GM23338 (cell line): ENCODE measurements around the gene CYB5R4. TPM values are rescaled to one million over a fixed set of nuclear protein-coding genes. Genes with fewer than 3 reads are reported as not detected.
"Not testable (repeated sequence)": the region's sequence is repeated elsewhere in the genome, so short reads cannot be mapped to it uniquely, and the experiment has no call there.

ENCODE experiments used
- ATAC-seq: fragments of 200-7000 bp; cut with Tn5 transposase; 3 replicates; pipeline ENCODE4 v1.9.1; 2020
- DNase-seq: peaks from one replicate; pipeline ENCODE4 v3.0.0-alpha.2; 2015; ENCODE audit warnings: low spot score
- H2AFZ ChIP-seq: fragments of 200-600 bp; sonication (generic); 2 replicates; pipeline ENCODE4 v1.8.0; 2016; ENCODE audit warnings: antibody characterized with exemption, mild to moderate bottlenecking, moderate library complexity
- H3F3A ChIP-seq: fragments of 200-600 bp; sonication (generic); replicated peaks from 2 replicates; pipeline ENCODE4 v1.8.0; 2017; ENCODE audit warnings: antibody characterized with exemption, mixed run types, low read depth
- H3K27ac ChIP-seq: fragments of 200-600 bp; sonication (generic); 2 replicates; pipeline ENCODE4 v1.6.1; 2016; ENCODE audit warnings: low read depth
- H3K27me3 ChIP-seq: fragments of 200-600 bp; sonication (generic); 2 replicates; pipeline ENCODE4 v1.8.0; 2016; ENCODE audit warnings: mild to moderate bottlenecking, mixed run types, moderate library complexity; ENCODE audit not compliant: insufficient read depth
- H3K36me3 ChIP-seq: fragments of 200-600 bp; sonication (generic); 2 replicates; pipeline ENCODE4 v1.8.0; 2016; ENCODE audit warnings: mild to moderate bottlenecking; ENCODE audit not compliant: insufficient read depth
- H3K4me1 ChIP-seq: fragments of 200-600 bp; sonication (generic); 2 replicates; pipeline ENCODE4 v1.8.0; 2016; ENCODE audit warnings: mild to moderate bottlenecking, moderate library complexity; ENCODE audit not compliant: insufficient read depth
- H3K4me2 ChIP-seq: fragments of 200-600 bp; sonication (generic); 2 replicates; pipeline ENCODE4 v1.7.1; 2017; ENCODE audit warnings: mixed run types
- H3K4me3 ChIP-seq: fragments of 200-600 bp; sonication (generic); 2 replicates; pipeline ENCODE4 v1.6.1; 2016; ENCODE audit warnings: mixed run types
- H3K79me2 ChIP-seq: fragments of 200-600 bp; sonication (generic); replicated peaks from 2 replicates; pipeline ENCODE4 v1.8.0; 2017; ENCODE audit warnings: mild to moderate bottlenecking; ENCODE audit not compliant: insufficient read depth
- H3K9me2 ChIP-seq: fragments of 200-600 bp; sonication (generic); 2 replicates; pipeline ENCODE4 v1.8.0; 2017; ENCODE audit not compliant: insufficient read depth
- H4K20me1 ChIP-seq: fragments of 200-600 bp; sonication (generic); replicated peaks from 2 replicates; pipeline ENCODE4 v1.8.0; 2017; ENCODE audit warnings: mild to moderate bottlenecking; ENCODE audit not compliant: insufficient read depth
- H3K27ac Mint-ChIP-seq: 2 replicates; pipeline ENCODE4 v1.8.0; 2020; ENCODE audit warnings: inconsistent platforms, mild to moderate bottlenecking, moderate library complexity, mixed read lengths
- H3K27me3 Mint-ChIP-seq: 3 replicates; pipeline ENCODE4 v1.8.0; 2022; ENCODE audit warnings: low read depth, mild to moderate bottlenecking, moderate library complexity, mixed read lengths, inconsistent platforms; ENCODE audit not compliant: insufficient read depth, poor library complexity
- H3K36me3 Mint-ChIP-seq: 3 replicates; pipeline ENCODE4 v1.8.0; 2021; ENCODE audit warnings: low read depth, mild to moderate bottlenecking, inconsistent platforms, moderate library complexity, mixed read lengths
- H3K4me1 Mint-ChIP-seq: 3 replicates; pipeline ENCODE4 v1.8.0; 2020; ENCODE audit warnings: mild to moderate bottlenecking, inconsistent platforms, mixed read lengths
- H3K4me3 Mint-ChIP-seq: 3 replicates; pipeline ENCODE4 v1.8.0; 2021; ENCODE audit warnings: moderate library complexity, mild to moderate bottlenecking, inconsistent platforms, mixed read lengths
- H3K9me3 Mint-ChIP-seq: 3 replicates; pipeline ENCODE4 v1.8.0; 2020; ENCODE audit warnings: moderate library complexity, mild to moderate bottlenecking, inconsistent platforms, mixed read lengths
- EZH2 ChIP-seq: fragments of 200-600 bp; sonication (generic); IDR thresholded peaks from one replicate; pipeline ENCODE4 v1.8.0; 2017; ENCODE audit warnings: antibody characterized with exemption, mild to moderate bottlenecking, low read depth; ENCODE audit not compliant: unreplicated experiment
- JUNB ChIP-seq: IDR thresholded peaks from one replicate; pipeline ENCODE4 v1.6.1; 2016; ENCODE audit warnings: antibody characterized with exemption; ENCODE audit not compliant: unreplicated experiment
- POLR2AphosphoS5 ChIP-seq: IDR thresholded peaks from 2 replicates; pipeline ENCODE4 v1.6.1; 2016; ENCODE audit warnings: antibody characterized with exemption, low read depth
- ZNF114 ChIP-seq: fragments of 250-450 bp; sonication (Bioruptor Pico); IDR thresholded peaks from 2 replicates; pipeline ENCODE4 v1.5.0; 2020; ENCODE audit warnings: mild to moderate bottlenecking, moderate library complexity
- ZNF331 ChIP-seq: fragments of 250-450 bp; sonication (Bioruptor Pico); IDR thresholded peaks from 2 replicates; pipeline ENCODE4 v1.5.0; 2020; ENCODE audit warnings: low read depth, mild to moderate bottlenecking, moderate library complexity
- polyA plus RNA-seq: library from polyadenylated mRNA; unstranded; fragments of >200 nt; fragmentation: Nextera tagmentation; extraction: Ambion mirVana; gene quantifications from 2 replicates; pipeline ENCODE4 v1.2.1, GENCODE V29; 2016
- total RNA-seq: library from RNA; depleted of rRNA; stranded (reverse); fragments of >200 nt; shearing (Covaris generic); gene quantifications from 2 replicates; pipeline ENCODE4 v1.2.3, GENCODE V29; 2014
- TF ChIP-seq, protein P1 (sequence below): fragments of 250-450 bp; sonication (Bioruptor Pico); IDR thresholded peaks from 2 replicates; pipeline ENCODE4 v1.5.0; 2020; ENCODE audit warnings: mild to moderate bottlenecking, moderate library complexity
- TF ChIP-seq, protein P2 (sequence below), 2 experiments: fragments of 200-600 bp in 1 of 2; sonication (generic) in 1 of 2; conservative IDR thresholded peaks; 2 replicates each; pipeline versions ENCODE4 v1.5.1 to v1.6.1; 2016 to 2017; ENCODE audit warnings: antibody characterized with exemption in 2 of 2, low read depth in 2 of 2, mild to moderate bottlenecking in 2 of 2, moderate library complexity in 1 of 2

CYB5R4 gene
- total and polyA plus RNA-seq, 2 experiments from 2014 or later = 8.9 to 17.2 TPM

DNA sequence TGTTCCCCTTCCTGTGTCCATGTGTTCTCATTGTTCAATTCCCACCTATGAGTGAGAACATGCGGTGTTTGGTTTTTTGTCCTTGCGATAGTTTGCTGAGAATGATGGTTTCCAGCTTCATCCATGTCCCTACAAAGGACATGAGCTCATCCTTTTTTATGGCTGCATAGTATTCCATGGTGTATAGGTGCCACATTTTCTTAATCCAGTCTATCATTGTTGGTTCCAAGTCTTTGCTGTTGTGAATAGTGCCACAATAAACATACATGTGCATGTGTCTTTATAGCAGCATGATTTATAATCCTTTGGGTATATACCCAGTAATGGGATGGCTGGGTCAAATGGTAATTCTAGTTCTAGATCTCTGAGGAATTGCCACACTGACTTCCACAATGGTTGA lies 37.6 kb downstream of the CYB5R4 start:
- not testable (repeated sequence) for H3K9me2 ChIP-seq, H3K4me2 ChIP-seq, H2AFZ ChIP-seq, H3K4me3 Mint-ChIP-seq, H3K36me3 Mint-ChIP-seq, H3K4me3 ChIP-seq, H3K4me1 Mint-ChIP-seq, H3K27ac Mint-ChIP-seq, ATAC-seq, H3K36me3 ChIP-seq, H3K27ac ChIP-seq, DNase-seq, H3K27me3 Mint-ChIP-seq, H3K27me3 ChIP-seq, H3F3A ChIP-seq, H4K20me1 ChIP-seq
- Histone ChIP-seq H3K79me2 (peaks cover 34% of the 10 kb centered on the region), H3K4me1 (peaks cover 14% of the 10 kb centered on the region)
- H3K9me3 Mint-ChIP-seq = peaks cover 18% of the 10 kb centered on the region; the same call in 2 of the 3 replicates

DNA sequence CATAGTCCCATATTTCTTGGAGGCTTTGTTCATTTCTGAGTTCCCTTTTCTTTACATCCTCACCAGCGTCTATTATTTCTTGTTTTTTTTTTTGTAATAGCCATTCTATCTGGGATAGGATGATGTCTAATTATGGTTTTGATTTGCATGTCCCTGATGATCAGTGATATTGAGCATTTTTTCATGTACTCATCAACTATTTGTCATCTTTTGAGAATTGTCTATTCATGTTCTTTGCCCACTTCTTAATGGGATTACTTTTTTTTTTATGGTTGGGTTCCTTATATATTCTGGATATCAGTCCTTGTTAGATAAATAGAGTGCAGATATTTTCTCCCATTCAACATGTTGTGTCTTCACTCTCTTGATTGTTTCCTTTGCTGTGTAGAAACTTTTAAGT lies 42.1 kb downstream of the CYB5R4 start:
- Histone ChIP-seq H3K9me2 (no peaks in the 10 kb centered on the region), H3K4me1 (no peaks in the 10 kb centered on the region), H3K4me2 (no peak overlapping the region), H3F3A (no peaks in the 10 kb centered on the region), H2AFZ (no peak overlapping the region), H3K36me3 (0 out of 2 replicates have a peak, but pooled peaks cover 3% of the 10 kb centered on the region), H3K27me3 (no peaks in the 10 kb centered on the region), H3K79me2 (peaks cover 68% of the 10 kb centered on the region), H4K20me1 (no peaks in the 10 kb centered on the region), H3K4me3 (no peak overlapping the region), H3K27ac (no peak overlapping the region)
- no peak for ATAC-seq
- Mint-ChIP-seq H3K4me1 (no peaks in the 10 kb centered on the region), H3K4me3 (no peak overlapping the region), H3K27me3 (peaks cover 5% of the 10 kb centered on the region), H3K36me3 (peaks cover 8% of the 10 kb centered on the region; the same call in 1 of the 3 replicates), H3K27ac (no peak overlapping the region), H3K9me3 (peaks cover 21% of the 10 kb centered on the region; the same call in 2 of the 3 replicates)
- DNase-seq = no peak
- TF ChIP-seq, protein P1, sequence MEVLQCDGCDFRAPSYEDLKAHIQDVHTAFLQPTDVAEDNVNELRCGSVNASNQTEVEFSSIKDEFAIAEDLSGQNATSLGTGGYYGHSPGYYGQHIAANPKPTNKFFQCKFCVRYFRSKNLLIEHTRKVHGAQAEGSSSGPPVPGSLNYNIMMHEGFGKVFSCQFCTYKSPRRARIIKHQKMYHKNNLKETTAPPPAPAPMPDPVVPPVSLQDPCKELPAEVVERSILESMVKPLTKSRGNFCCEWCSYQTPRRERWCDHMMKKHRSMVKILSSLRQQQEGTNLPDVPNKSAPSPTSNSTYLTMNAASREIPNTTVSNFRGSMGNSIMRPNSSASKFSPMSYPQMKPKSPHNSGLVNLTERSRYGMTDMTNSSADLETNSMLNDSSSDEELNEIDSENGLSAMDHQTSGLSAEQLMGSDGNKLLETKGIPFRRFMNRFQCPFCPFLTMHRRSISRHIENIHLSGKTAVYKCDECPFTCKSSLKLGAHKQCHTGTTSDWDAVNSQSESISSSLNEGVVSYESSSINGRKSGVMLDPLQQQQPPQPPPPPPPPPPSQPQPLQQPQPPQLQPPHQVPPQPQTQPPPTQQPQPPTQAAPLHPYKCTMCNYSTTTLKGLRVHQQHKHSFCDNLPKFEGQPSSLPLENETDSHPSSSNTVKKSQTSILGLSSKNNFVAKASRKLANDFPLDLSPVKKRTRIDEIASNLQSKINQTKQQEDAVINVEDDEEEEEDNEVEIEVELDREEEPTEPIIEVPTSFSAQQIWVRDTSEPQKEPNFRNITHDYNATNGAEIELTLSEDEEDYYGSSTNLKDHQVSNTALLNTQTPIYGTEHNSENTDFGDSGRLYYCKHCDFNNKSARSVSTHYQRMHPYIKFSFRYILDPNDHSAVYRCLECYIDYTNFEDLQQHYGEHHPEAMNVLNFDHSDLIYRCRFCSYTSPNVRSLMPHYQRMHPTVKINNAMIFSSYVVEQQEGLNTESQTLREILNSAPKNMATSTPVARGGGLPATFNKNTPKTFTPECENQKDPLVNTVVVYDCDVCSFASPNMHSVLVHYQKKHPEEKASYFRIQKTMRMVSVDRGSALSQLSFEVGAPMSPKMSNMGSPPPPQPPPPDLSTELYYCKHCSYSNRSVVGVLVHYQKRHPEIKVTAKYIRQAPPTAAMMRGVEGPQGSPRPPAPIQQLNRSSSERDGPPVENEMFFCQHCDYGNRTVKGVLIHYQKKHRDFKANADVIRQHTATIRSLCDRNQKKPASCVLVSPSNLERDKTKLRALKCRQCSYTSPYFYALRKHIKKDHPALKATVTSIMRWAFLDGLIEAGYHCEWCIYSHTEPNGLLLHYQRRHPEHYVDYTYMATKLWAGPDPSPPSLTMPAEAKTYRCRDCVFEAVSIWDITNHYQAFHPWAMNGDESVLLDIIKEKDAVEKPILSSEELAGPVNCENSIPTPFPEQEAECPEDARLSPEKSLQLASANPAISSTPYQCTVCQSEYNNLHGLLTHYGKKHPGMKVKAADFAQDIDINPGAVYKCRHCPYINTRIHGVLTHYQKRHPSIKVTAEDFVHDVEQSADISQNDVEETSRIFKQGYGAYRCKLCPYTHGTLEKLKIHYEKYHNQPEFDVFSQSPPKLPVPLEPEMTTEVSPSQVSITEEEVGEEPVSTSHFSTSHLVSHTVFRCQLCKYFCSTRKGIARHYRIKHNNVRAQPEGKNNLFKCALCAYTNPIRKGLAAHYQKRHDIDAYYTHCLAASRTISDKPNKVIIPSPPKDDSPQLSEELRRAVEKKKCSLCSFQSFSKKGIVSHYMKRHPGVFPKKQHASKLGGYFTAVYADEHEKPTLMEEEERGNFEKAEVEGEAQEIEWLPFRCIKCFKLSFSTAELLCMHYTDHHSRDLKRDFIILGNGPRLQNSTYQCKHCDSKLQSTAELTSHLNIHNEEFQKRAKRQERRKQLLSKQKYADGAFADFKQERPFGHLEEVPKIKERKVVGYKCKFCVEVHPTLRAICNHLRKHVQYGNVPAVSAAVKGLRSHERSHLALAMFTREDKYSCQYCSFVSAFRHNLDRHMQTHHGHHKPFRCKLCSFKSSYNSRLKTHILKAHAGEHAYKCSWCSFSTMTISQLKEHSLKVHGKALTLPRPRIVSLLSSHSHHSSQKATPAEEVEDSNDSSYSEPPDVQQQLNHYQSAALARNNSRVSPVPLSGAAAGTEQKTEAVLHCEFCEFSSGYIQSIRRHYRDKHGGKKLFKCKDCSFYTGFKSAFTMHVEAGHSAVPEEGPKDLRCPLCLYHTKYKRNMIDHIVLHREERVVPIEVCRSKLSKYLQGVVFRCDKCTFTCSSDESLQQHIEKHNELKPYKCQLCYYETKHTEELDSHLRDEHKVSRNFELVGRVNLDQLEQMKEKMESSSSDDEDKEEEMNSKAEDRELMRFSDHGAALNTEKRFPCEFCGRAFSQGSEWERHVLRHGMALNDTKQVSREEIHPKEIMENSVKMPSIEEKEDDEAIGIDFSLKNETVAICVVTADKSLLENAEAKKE (CRISPR knock-in tag) = no peak
- TF ChIP-seq EZH2 = no peak
- TF ChIP-seq JUNB = no peak
- no peak for TF ChIP-seq ZNF331 (CRISPR knock-in tag)
- no peak for TF ChIP-seq ZNF114 (CRISPR knock-in tag)
- TF ChIP-seq, protein P2, sequence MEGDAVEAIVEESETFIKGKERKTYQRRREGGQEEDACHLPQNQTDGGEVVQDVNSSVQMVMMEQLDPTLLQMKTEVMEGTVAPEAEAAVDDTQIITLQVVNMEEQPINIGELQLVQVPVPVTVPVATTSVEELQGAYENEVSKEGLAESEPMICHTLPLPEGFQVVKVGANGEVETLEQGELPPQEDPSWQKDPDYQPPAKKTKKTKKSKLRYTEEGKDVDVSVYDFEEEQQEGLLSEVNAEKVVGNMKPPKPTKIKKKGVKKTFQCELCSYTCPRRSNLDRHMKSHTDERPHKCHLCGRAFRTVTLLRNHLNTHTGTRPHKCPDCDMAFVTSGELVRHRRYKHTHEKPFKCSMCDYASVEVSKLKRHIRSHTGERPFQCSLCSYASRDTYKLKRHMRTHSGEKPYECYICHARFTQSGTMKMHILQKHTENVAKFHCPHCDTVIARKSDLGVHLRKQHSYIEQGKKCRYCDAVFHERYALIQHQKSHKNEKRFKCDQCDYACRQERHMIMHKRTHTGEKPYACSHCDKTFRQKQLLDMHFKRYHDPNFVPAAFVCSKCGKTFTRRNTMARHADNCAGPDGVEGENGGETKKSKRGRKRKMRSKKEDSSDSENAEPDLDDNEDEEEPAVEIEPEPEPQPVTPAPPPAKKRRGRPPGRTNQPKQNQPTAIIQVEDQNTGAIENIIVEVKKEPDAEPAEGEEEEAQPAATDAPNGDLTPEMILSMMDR (conservative IDR thresholded peaks at IDR 0.05; ENCODE audit: low read depth in 2 of 2) = no peak
- TF ChIP-seq POLR2AphosphoS5 = no peak
